CD14-positive monocyte (primary cell): ENCODE results near the gene SLAMF7. TPM values are rescaled to one million over a fixed set of nuclear protein-coding genes. Genes with fewer than 3 reads are reported as not detected.
"Not testable (repeated sequence)": the region's sequence is repeated elsewhere in the genome, so short reads cannot be mapped to it uniquely, and the experiment has no call there.

Experiments
- DNase-seq, 3 donors: peaks; one replicate each; pipeline ENCODE4 v3.0.0-alpha.2; 2011 to 2022
- H2AFZ ChIP-seq: 2 replicates; pipeline ENCODE4 v1.6.0; 2012; ENCODE audit warnings: mild to moderate bottlenecking, low read depth, low read length, inconsistent platforms; ENCODE audit not compliant: insufficient read depth, poor library complexity, severe bottlenecking
- H3K27ac ChIP-seq, 2 donors: 1 replicate in 1 of 2; 2 replicates in 1 of 2; pipeline ENCODE4 v1.5.1; 2012 to 2013; ENCODE audit warnings: low read length in 2 of 2, control low read depth in 1 of 2, inconsistent platforms in 1 of 2, low read depth in 1 of 2, mild to moderate bottlenecking in 1 of 2
- H3K27me3 ChIP-seq, 2 donors: one replicate each; pipeline versions ENCODE4 v1.6.0 to v1.6.1; 2011 to 2013; ENCODE audit warnings: low read length in 2 of 2; ENCODE audit not compliant: control insufficient read depth in 2 of 2, insufficient read depth in 2 of 2
- H3K36me3 ChIP-seq, 2 donors: replicated peaks in 1 of 2; 1 replicate in 1 of 2; 2 replicates in 1 of 2; pipeline versions ENCODE4 v1.5.1 to v1.6.1; 2012 to 2013; ENCODE audit warnings: low read length in 2 of 2, control low read depth in 1 of 2, inconsistent platforms in 1 of 2, mild to moderate bottlenecking in 1 of 2; ENCODE audit not compliant: insufficient read depth in 2 of 2, control insufficient read depth in 1 of 2
- H3K4me1 ChIP-seq, 2 donors: 1 replicate in 1 of 2; 2 replicates in 1 of 2; pipeline versions ENCODE4 v1.5.1 to v1.6.1; 2012 to 2013; ENCODE audit warnings: low read length in 2 of 2, control low read depth in 1 of 2, inconsistent platforms in 1 of 2, mild to moderate bottlenecking in 1 of 2, moderate library complexity in 1 of 2; ENCODE audit not compliant: insufficient read depth in 2 of 2, control insufficient read depth in 1 of 2
- H3K4me2 ChIP-seq: replicated peaks from 2 replicates; pipeline ENCODE3; 2012; ENCODE audit warnings: low read length, moderate library complexity, mild to moderate bottlenecking; ENCODE audit not compliant: poor library complexity, severe bottlenecking; ENCODE audit errors: extremely low read depth
- H3K4me3 ChIP-seq, 3 experiments: fragments of 200-600 bp in 1 of 3; sonication (generic) in 1 of 3; replicated peaks in 1 of 3; 1 replicate in 2 of 3; 2 replicates in 1 of 3; pipeline ENCODE4 v1.5.1; 2011 to 2013; ENCODE audit warnings: low read length in 3 of 3, mild to moderate bottlenecking in 3 of 3, control low read depth in 2 of 3, low read depth in 2 of 3, inconsistent platforms in 1 of 3, moderate library complexity in 1 of 3
- H3K79me2 ChIP-seq: 2 replicates; pipeline ENCODE4 v1.6.0; 2012; ENCODE audit warnings: mild to moderate bottlenecking, control low read depth, inconsistent platforms, low read length, moderate library complexity; ENCODE audit not compliant: insufficient read depth
- H3K9ac ChIP-seq: 2 replicates; pipeline ENCODE4 v1.6.0; 2017; ENCODE audit warnings: low read length, mild to moderate bottlenecking; ENCODE audit not compliant: insufficient read depth, poor library complexity, severe bottlenecking
- H3K9me3 ChIP-seq, 2 donors: replicated peaks in 1 of 2; 1 replicate in 1 of 2; 2 replicates in 1 of 2; pipeline versions ENCODE4 v1.5.1 to v1.6.1; 2012 to 2013; ENCODE audit warnings: low read length in 2 of 2, control low read depth in 1 of 2; ENCODE audit not compliant: control insufficient read depth in 1 of 2, insufficient read depth in 1 of 2
- H4K20me1 ChIP-seq: 2 replicates; pipeline ENCODE4 v1.6.0; 2012; ENCODE audit warnings: mild to moderate bottlenecking, low read length, control low read depth, moderate library complexity; ENCODE audit not compliant: insufficient read depth
- H3K27ac Mint-ChIP-seq, 7 donors: one replicate each; pipeline ENCODE4 v1.8.0; 2020; ENCODE audit warnings: mild to moderate bottlenecking in 7 of 7, mixed read lengths in 7 of 7, moderate library complexity in 6 of 7, inconsistent platforms in 2 of 7
- H3K27me3 Mint-ChIP-seq, 3 donors: one replicate each; pipeline ENCODE4 v1.8.0; 2021 to 2022; ENCODE audit warnings: low read depth in 3 of 3, mild to moderate bottlenecking in 3 of 3, mixed read lengths in 3 of 3, moderate library complexity in 3 of 3, inconsistent platforms in 1 of 3
- H3K36me3 Mint-ChIP-seq, 2 donors: one replicate each; pipeline ENCODE4 v1.8.0; 2020; ENCODE audit warnings: mixed read lengths in 2 of 2, inconsistent platforms in 1 of 2, mild to moderate bottlenecking in 1 of 2
- H3K4me1 Mint-ChIP-seq: one replicate; pipeline ENCODE4 v1.8.0; 2020; ENCODE audit warnings: mild to moderate bottlenecking, mixed read lengths
- H3K4me3 Mint-ChIP-seq, 2 donors: one replicate each; pipeline ENCODE4 v1.8.0; 2020; ENCODE audit warnings: mild to moderate bottlenecking in 2 of 2, mixed read lengths in 2 of 2, moderate library complexity in 1 of 2
- H3K9me3 Mint-ChIP-seq, 7 donors: one replicate each; pipeline ENCODE4 v1.8.0; 2020 to 2022; ENCODE audit warnings: mixed read lengths in 7 of 7, mild to moderate bottlenecking in 6 of 7, moderate library complexity in 6 of 7, inconsistent platforms in 2 of 7
- WGBS: methylation state at CpG from one replicate; pipeline ENCODE4 v1.1.5; 2013; ENCODE audit warnings: missing lambda C conversion rate; ENCODE audit not compliant: insufficient coverage; 5-methylcytosine and 5-hydroxymethylcytosine counted together
- intact Hi-C, 2 donors: fragments of 100-400 bp; cut with micrococcal nuclease; formaldehyde crosslinking; loops; one replicate each; pipeline versions ENCODE4 v1.15.0 to v1.15.1; 2023
- polyA plus RNA-seq, 3 donors: library from polyadenylated mRNA; depleted of rRNA in 1 of 3; unstranded in 2 of 3; stranded (reverse) in 1 of 3; fragments of 300-500 nt in 2 of 3; fragments of >200 nt in 1 of 3; fragmentation: Illumina TruSeq in 2 of 3; gene quantifications; 1 replicate in 2 of 3; 2 replicates in 1 of 3; pipeline ENCODE4 v1.2.3, GENCODE V29; 2012 to 2021
- TF ChIP-seq, protein P1 (sequence below): fragments of 200-600 bp; IDR thresholded peaks from one replicate; pipeline ENCODE4 v1.8.0; 2022; ENCODE audit warnings: antibody characterized with exemption, mild to moderate bottlenecking

Gene SLAMF7
- polyA plus RNA-seq, 3 donors, result 15.4 to 16.0 (median 15.8) TPM

DNA sequence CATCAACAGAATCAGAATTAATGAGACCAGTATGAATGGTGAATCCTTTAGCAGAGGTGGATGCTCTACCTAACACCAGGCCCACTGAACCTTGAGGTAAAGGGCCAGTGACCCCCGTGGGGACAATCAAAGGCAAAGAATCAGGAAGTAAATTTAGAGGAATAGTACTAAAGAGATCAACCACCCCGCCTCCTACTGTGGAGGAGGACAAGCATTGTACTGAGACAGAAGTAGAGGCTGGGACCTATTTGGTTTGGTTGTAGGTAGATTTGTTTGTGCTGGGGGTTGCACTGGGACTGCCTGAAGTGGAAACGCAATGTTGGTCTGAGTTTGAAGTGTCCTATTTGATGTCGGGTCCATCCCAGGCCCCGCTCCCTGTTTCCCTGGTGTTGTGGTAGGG, 36.9 kb upstream of the SLAMF7 start:
- no peaks in the 10 kb centered on the region for H3K27me3 ChIP-seq
- H3K9ac ChIP-seq, result no peak overlapping the region
- DNase-seq, result no peak
- Mint-ChIP-seq H3K27ac (peak overlapping the region in 6 of 7 donors; percentile 75 to 93 (median 87)), H3K9me3 (no peaks in the 10 kb centered on the region), H3K36me3 (peaks cover 31 to 54% of the 10 kb centered on the region in 2 donors), H3K4me1 (peaks cover 20% of the 10 kb centered on the region), H3K27me3 (no peaks in the 10 kb centered on the region), H3K4me3 (peak overlapping the region in 1 of 2 donors; percentile 15)
- no CpG with 5 or more reads among the region's 5 CpGs for WGBS
- H4K20me1 ChIP-seq, result peaks cover 80% of the 10 kb centered on the region
- peaks cover 61 to 63% of the 10 kb centered on the region in 2 donors for H3K4me1 ChIP-seq
- H3K27ac ChIP-seq, result peak overlapping the region in 1 of 2 donors; percentile 82
- H3K36me3 ChIP-seq, result peaks cover 6 to 32% of the 10 kb centered on the region in 2 donors
- H3K4me3 ChIP-seq, result peak overlapping the region in 1 of 3 experiments; percentile 11
- H3K79me2 ChIP-seq, result peaks cover 90% of the 10 kb centered on the region
- TF ChIP-seq, protein P1, sequence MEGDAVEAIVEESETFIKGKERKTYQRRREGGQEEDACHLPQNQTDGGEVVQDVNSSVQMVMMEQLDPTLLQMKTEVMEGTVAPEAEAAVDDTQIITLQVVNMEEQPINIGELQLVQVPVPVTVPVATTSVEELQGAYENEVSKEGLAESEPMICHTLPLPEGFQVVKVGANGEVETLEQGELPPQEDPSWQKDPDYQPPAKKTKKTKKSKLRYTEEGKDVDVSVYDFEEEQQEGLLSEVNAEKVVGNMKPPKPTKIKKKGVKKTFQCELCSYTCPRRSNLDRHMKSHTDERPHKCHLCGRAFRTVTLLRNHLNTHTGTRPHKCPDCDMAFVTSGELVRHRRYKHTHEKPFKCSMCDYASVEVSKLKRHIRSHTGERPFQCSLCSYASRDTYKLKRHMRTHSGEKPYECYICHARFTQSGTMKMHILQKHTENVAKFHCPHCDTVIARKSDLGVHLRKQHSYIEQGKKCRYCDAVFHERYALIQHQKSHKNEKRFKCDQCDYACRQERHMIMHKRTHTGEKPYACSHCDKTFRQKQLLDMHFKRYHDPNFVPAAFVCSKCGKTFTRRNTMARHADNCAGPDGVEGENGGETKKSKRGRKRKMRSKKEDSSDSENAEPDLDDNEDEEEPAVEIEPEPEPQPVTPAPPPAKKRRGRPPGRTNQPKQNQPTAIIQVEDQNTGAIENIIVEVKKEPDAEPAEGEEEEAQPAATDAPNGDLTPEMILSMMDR, result no peak
- intact Hi-C loops, result loop anchor here in 1 of 2 donors (10.0 kb wide), 1 partner anchor 93 kb away; the partner anchor contains the start of gene LY9
- H2AFZ ChIP-seq, result no peak overlapping the region
- H3K4me2 ChIP-seq, result peak overlapping the region; percentile 29
- H3K9me3 ChIP-seq, result no peaks in the 10 kb centered on the region

- TF ChIP-seq, protein P1, result no peak
- H3K4me3 Mint-ChIP-seq, result peak overlapping the region in 1 of 2 donors; percentile 84
- Histone ChIP-seq H3K9me3 (no peaks in the 10 kb centered on the region), H3K4me3 (peak overlapping the region in 1 of 3 experiments; percentile 99), H2AFZ (no peak overlapping the region), H3K36me3 (peaks cover 6 to 26% of the 10 kb centered on the region in 2 donors), H3K79me2 (peaks cover 93% of the 10 kb centered on the region), H3K27me3 (no peaks in the 10 kb centered on the region), H3K4me1 (peaks cover 83% of the 10 kb centered on the region in 2 donors), H4K20me1 (peaks cover 67% of the 10 kb centered on the region), H3K4me2 (peak overlapping the region; percentile 94), H3K27ac (peak overlapping the region; percentile 57 to 82), H3K9ac (no peak overlapping the region)
- H3K27me3 Mint-ChIP-seq, result no peaks in the 10 kb centered on the region
- 0% methylated on average over 2 of the region's 4 CpGs for WGBS
- peaks cover 11% of the 10 kb centered on the region for H3K4me1 Mint-ChIP-seq
- peaks cover 21 to 44% of the 10 kb centered on the region in 2 donors for H3K36me3 Mint-ChIP-seq
- intact Hi-C loops, result loop anchor here in 1 of 2 donors (10.0 kb wide), 1 partner anchor 91 kb away; the partner anchor contains the start of gene LY9
- peak; percentile 88 to 97 (median 94) for DNase-seq
- no peak overlapping the region for H3K27ac Mint-ChIP-seq
- H3K9me3 Mint-ChIP-seq, result no peaks in the 10 kb centered on the region
Observed at GRCh38 chr1:160704250-160704649, 34.8 kb upstream of the SLAMF7 start.

GRCh38 chr1:160705212-160705621, 33.8 kb upstream of the SLAMF7 start:
- H2AFZ ChIP-seq, H3K27me3 Mint-ChIP-seq, H3K9ac ChIP-seq, H3K9me3 ChIP-seq, H3K27ac Mint-ChIP-seq, H3K4me1 Mint-ChIP-seq, H3K9me3 Mint-ChIP-seq, H3K4me3 Mint-ChIP-seq, H3K27me3 ChIP-seq: not testable (repeated sequence)
- H3K4me1 ChIP-seq, result peaks cover 91 to 92% of the 10 kb centered on the region in 2 donors
- peaks cover 64% of the 10 kb centered on the region for H4K20me1 ChIP-seq
- H3K4me2 ChIP-seq, result peak overlapping the region; percentile 94
- peaks cover 93% of the 10 kb centered on the region for H3K79me2 ChIP-seq
- 20% methylated on average over 1 of the region's 3 CpGs for WGBS
- intact Hi-C loops, result loop anchor here in 1 of 2 donors (5.0 to 10.0 kb wide), 2 partner anchors 37 to 90 kb away; partner anchors contain the start of gene LY9
- H3K27ac ChIP-seq, result peak overlapping the region; percentile 41 to 82
- H3K36me3 ChIP-seq, result peaks cover 6 to 26% of the 10 kb centered on the region in 2 donors
- peak overlapping the region in 2 of 3 experiments; percentile 30 to 99 for H3K4me3 ChIP-seq
- peaks cover 20 to 41% of the 10 kb centered on the region in 2 donors for H3K36me3 Mint-ChIP-seq
- DNase-seq, result peak in 2 of 3 donors; percentile 76 to 79
